NT2/D1 (cell line): ENCODE measurements around the gene AKT3.
"Not testable (repeated sequence)": the region's sequence is repeated elsewhere in the genome, so short reads cannot be mapped to it uniquely, and the experiment has no call there.

Experiments
- DNase-seq: peaks from one replicate; pipeline ENCODE4 v3.0.0-alpha.2; 2011; ENCODE audit warnings: low read depth, low spot score
- H3K27me3 ChIP-seq: 2 replicates; pipeline ENCODE4 v1.6.0; 2011; ENCODE audit warnings: mild to moderate bottlenecking; ENCODE audit not compliant: insufficient read length, insufficient read depth
- H3K36me3 ChIP-seq: 2 replicates; pipeline ENCODE4 v1.6.1; 2011; ENCODE audit warnings: mild to moderate bottlenecking, low read length, mixed read lengths; ENCODE audit not compliant: insufficient read depth, insufficient read length
- H3K4me1 ChIP-seq: 2 replicates; pipeline ENCODE4 v1.5.1; 2011; ENCODE audit not compliant: insufficient read depth, insufficient read length
- H3K4me3 ChIP-seq: 2 replicates; pipeline ENCODE4 v1.5.1; 2011; ENCODE audit warnings: low read depth; ENCODE audit not compliant: insufficient read length
- H3K9ac ChIP-seq: 2 replicates; pipeline ENCODE4 v1.6.0; 2011; ENCODE audit warnings: low read depth; ENCODE audit not compliant: insufficient read length
- H3K9me3 ChIP-seq: 2 replicates; pipeline ENCODE4 v1.5.1; 2011; ENCODE audit warnings: mild to moderate bottlenecking, low read length; ENCODE audit not compliant: insufficient read depth
- SUZ12 ChIP-seq: IDR thresholded peaks from 2 replicates; pipeline ENCODE4 v1.6.1; 2011; ENCODE audit not compliant: insufficient read length, insufficient read depth; ENCODE audit errors: extremely low read depth
- YY1 ChIP-seq: IDR thresholded peaks from 2 replicates; pipeline ENCODE4 v1.6.1; 2011; ENCODE audit not compliant: insufficient read length, insufficient read depth
- ZNF274 ChIP-seq: IDR thresholded peaks from 2 replicates; pipeline ENCODE4 v1.6.1; 2011; ENCODE audit warnings: mild to moderate bottlenecking, low read depth, low read length

Gene AKT3

GRCh38 chr1:243658594-243659105 is 191.4 kb downstream of the AKT3 start:
- no peaks in the 10 kb centered on the region for H3K27me3 ChIP-seq
- no peak overlapping the region for H3K4me3 ChIP-seq
- DNase-seq: no peak
- H3K36me3 ChIP-seq: no peaks in the 10 kb centered on the region
- H3K9me3 ChIP-seq: no peaks in the 10 kb centered on the region
- no peaks in the 10 kb centered on the region for H3K4me1 ChIP-seq
- no peak overlapping the region for H3K9ac ChIP-seq
- TF ChIP-seq SUZ12: no peak
- no peak for TF ChIP-seq YY1

GRCh38 chr1:243657793-243658192 is 192.2 kb downstream of the AKT3 start:
- Histone ChIP-seq H3K9ac (no peak overlapping the region), H3K27me3 (no peaks in the 10 kb centered on the region), H3K4me1 (no peaks in the 10 kb centered on the region), H3K36me3 (no peaks in the 10 kb centered on the region), H3K4me3 (no peak overlapping the region), H3K9me3 (no peaks in the 10 kb centered on the region)
- TF ChIP-seq ZNF274 (no peak), YY1 (no peak), SUZ12 (no peak)
- DNase-seq: no peak

- not testable (repeated sequence) for H3K36me3 ChIP-seq, H3K4me1 ChIP-seq, H3K4me3 ChIP-seq, H3K27me3 ChIP-seq, DNase-seq, H3K9ac ChIP-seq
- peaks cover 12% of the 10 kb centered on the region for H3K9me3 ChIP-seq
Observed at GRCh38 chr1:243649530-243649929, 200.5 kb downstream of the AKT3 start.

GRCh38 chr1:243646841-243647240 is 203.2 kb downstream of the AKT3 start:
- no peak for DNase-seq
- H3K9ac ChIP-seq: no peak overlapping the region
- no peak overlapping the region for H3K4me3 ChIP-seq
- no peaks in the 10 kb centered on the region for H3K27me3 ChIP-seq
- no peaks in the 10 kb centered on the region for H3K4me1 ChIP-seq
- H3K36me3 ChIP-seq: peaks cover 9% of the 10 kb centered on the region
- peaks cover 12% of the 10 kb centered on the region for H3K9me3 ChIP-seq
- TF ChIP-seq SUZ12: no peak
- no peak for TF ChIP-seq YY1
- no peak for TF ChIP-seq ZNF274

- Histone ChIP-seq H3K9me3 (peaks cover 19% of the 10 kb centered on the region), H3K4me3 (no peak overlapping the region)
- TF ChIP-seq YY1: no peak
- TF ChIP-seq ZNF274: no peak
- TF ChIP-seq SUZ12: no peak
Observed at GRCh38 chr1:243645281-243645680, 204.8 kb downstream of the AKT3 start.

GRCh38 chr1:243642936-243643335 is 207.1 kb downstream of the AKT3 start:
- peaks cover 10% of the 10 kb centered on the region for H3K36me3 ChIP-seq
- H3K4me3 ChIP-seq: no peak overlapping the region
- H3K9me3 ChIP-seq: peaks cover 33% of the 10 kb centered on the region
- H3K27me3 ChIP-seq: no peaks in the 10 kb centered on the region
- no peaks in the 10 kb centered on the region for H3K4me1 ChIP-seq
- no peak overlapping the region for H3K9ac ChIP-seq
- no peak for TF ChIP-seq ZNF274
- TF ChIP-seq YY1: no peak
- no peak for TF ChIP-seq SUZ12
- DNase-seq: no peak

More at GRCh38 chr1:243645281-243645680, 204.8 kb downstream of the AKT3 start:
- Histone ChIP-seq H3K4me1 (no peaks in the 10 kb centered on the region), H3K9ac (no peak overlapping the region), H3K36me3 (peaks cover 10% of the 10 kb centered on the region), H3K27me3 (no peaks in the 10 kb centered on the region)
- no peak for DNase-seq

- Histone ChIP-seq H3K9ac (no peak overlapping the region), H3K4me1 (no peaks in the 10 kb centered on the region), H3K9me3 (peaks cover 20% of the 10 kb centered on the region), H3K27me3 (no peaks in the 10 kb centered on the region), H3K36me3 (peaks cover 2% of the 10 kb centered on the region), H3K4me3 (no peak overlapping the region)
- DNase-seq: no peak
- no peak for TF ChIP-seq SUZ12
- no peak for TF ChIP-seq ZNF274
- TF ChIP-seq YY1: no peak
Observed at GRCh38 chr1:243639027-243639658, 210.9 kb downstream of the AKT3 start.

GRCh38 chr1:243638186-243638585 is 211.9 kb downstream of the AKT3 start:
- no peaks in the 10 kb centered on the region for H3K4me1 ChIP-seq
- DNase-seq: no peak
- peaks cover 20% of the 10 kb centered on the region for H3K9me3 ChIP-seq
- peaks cover 2% of the 10 kb centered on the region for H3K36me3 ChIP-seq
- no peak for TF ChIP-seq SUZ12
- TF ChIP-seq YY1: no peak
- TF ChIP-seq ZNF274: no peak
- no peak overlapping the region for H3K4me3 ChIP-seq
- H3K27me3 ChIP-seq: no peaks in the 10 kb centered on the region
- H3K9ac ChIP-seq: no peak overlapping the region
